ENCODE measurements around the gene RASGRF2. TPM values are rescaled to one million over a fixed set of nuclear protein-coding genes. Genes with fewer than 3 reads are reported as not detected.

Gene RASGRF2
- total and polyA plus RNA-seq, 2 of the 8 experiments (the other 6 are each of a cell fraction or from before 2014, with no cell fraction given): 2.6 to 29.5 TPM

GRCh38 chr5:81268521-81269196 lies 308.5 kb downstream of the RASGRF2 start:
- no peaks in the 10 kb centered on the region for H3K23me2 ChIP-seq (ENCODE audit: low read depth, low read length)
- CTCF ChIA-PET (ENCODE audit: partially characterized antibody): interaction anchor here (0.6 to 1.5 kb wide), 7 partner anchors 18 to 957 kb away, joined by 3 to 7 read pairs (median 4); no protein-coding TSS in a partner anchor

More at GRCh38 chr5:81268521-81269196, 308.5 kb downstream of the RASGRF2 start:
- H2BK12ac ChIP-seq (ENCODE audit: low read depth, low read length): no peak overlapping the region
- POLR2A ChIA-PET (ENCODE audit: partially characterized antibody): interaction anchor here (0.6 to 2.2 kb wide), 4 partner anchors 13 to 1009 kb away, joined by 3 to 7 read pairs (median 4); partner anchors contain the start of gene CKMT2
- no peaks in the 10 kb centered on the region for H3K27me3 ChIP-seq (replicated peaks in 1 of 4; ENCODE audit: control insufficient read depth in 3 of 4, extremely low read depth in 1 of 4, insufficient read depth in 3 of 4, low read length in 3 of 4)
- no peak overlapping the region for H3K4me2 ChIP-seq (ENCODE audit: insufficient read depth in 1 of 2, low read depth in 2 of 2, low read length in 2 of 2)
- no peak overlapping the region for H3K23ac ChIP-seq (ENCODE audit: insufficient read length)
- H2BK5ac ChIP-seq (ENCODE audit: low read depth, low read length): no peak overlapping the region
- no peak overlapping the region for H3K27ac ChIP-seq (ENCODE audit: low read depth, low read length)
- no peak overlapping the region for H4K8ac ChIP-seq (ENCODE audit: extremely low read depth, insufficient read depth, low read length)
- peaks cover 0 to 4% of the 10 kb centered on the region in 2 experiments for H4K20me1 ChIP-seq (replicated peaks in 1 of 2; ENCODE audit: control insufficient read depth in 1 of 2, insufficient read depth in 2 of 2, low read length in 2 of 2)
- no peak overlapping the region for H3K4me3 ChIP-seq (ENCODE audit: extremely low read depth in 1 of 4, insufficient read depth in 2 of 4, low read depth in 3 of 4, low read length in 4 of 4)
- peaks cover 0 to 56% of the 10 kb centered on the region in 2 experiments; a peak in 2 of 4 replicates for H3K79me2 ChIP-seq (ENCODE audit: control insufficient read depth in 1 of 2, insufficient read depth in 2 of 2, low read length in 2 of 2)
- no peak overlapping the region for H3K9ac ChIP-seq (replicated peaks in 1 of 4; ENCODE audit: extremely low read depth in 1 of 4, low read depth in 3 of 4, low read length in 3 of 4)
- no peak for FAIRE-seq
- no peaks in the 10 kb centered on the region for H3K9me3 ChIP-seq (ENCODE audit: insufficient read depth in 2 of 2, low read depth in 1 of 2, low read length in 1 of 2)
- no peak for TF ChIP-seq BCL11A (IDR thresholded peaks at IDR 0.05; ENCODE audit: low read depth in 2 of 2, low read length in 2 of 2)
- TF ChIP-seq ASH2L (IDR thresholded peaks at IDR 0.05; ENCODE audit: low read length): no peak
- TF ChIP-seq RAD21 (IDR thresholded peaks at IDR 0.05 in 1 of 2, conservative IDR thresholded peaks at IDR 0.05 in 1 of 2; ENCODE audit: low read depth in 2 of 2, low read length in 2 of 2): no peak
- no peak for TF ChIP-seq EZH2 (IDR thresholded peaks at IDR 0.05; ENCODE audit: low read depth, low read length, severe bottlenecking)
- TF ChIP-seq HDAC2 (IDR thresholded peaks at IDR 0.05; ENCODE audit: borderline replicate concordance in 1 of 2, low read depth in 2 of 2, low read length in 2 of 2): no peak
- TF ChIP-seq POLR2A (IDR thresholded peaks at IDR 0.05; ENCODE audit: control extremely low read depth in 1 of 2, low read depth in 2 of 2, low read length in 2 of 2): no peak
- no peak for TF ChIP-seq SRF (IDR thresholded peaks at IDR 0.05; ENCODE audit: low read depth, low read length)
- no peak for TF ChIP-seq EP300 (IDR thresholded peaks at IDR 0.05; ENCODE audit: borderline replicate concordance in 1 of 2, low read depth in 2 of 2, low read length in 2 of 2)
- no peak for TF ChIP-seq JUND (IDR thresholded peaks at IDR 0.05; ENCODE audit: low read length)
- no peak for TF ChIP-seq CBX8 (IDR thresholded peaks at IDR 0.05; ENCODE audit: borderline replicate concordance, low read depth, low read length)
- no peak overlapping the region for H3K4ac ChIP-seq (replicated peaks; ENCODE audit: insufficient read length, low read depth, low read length)
- DNase-seq (ENCODE audit: low read depth in 1 of 2, low spot score in 2 of 2): no peak
- no peak overlapping the region for H3K14ac ChIP-seq (ENCODE audit: insufficient read length)
- no peak overlapping the region for H2BK20ac ChIP-seq (ENCODE audit: low read length)
- no peak overlapping the region for H2BK15ac ChIP-seq (ENCODE audit: low read length)
- H3K56ac ChIP-seq (replicated peaks; ENCODE audit: insufficient read length, low read depth, low read length): no peak overlapping the region
- H2BK120ac ChIP-seq (replicated peaks; ENCODE audit: low read depth, low read length): no peak overlapping the region
- 62% methylated on average over 3 of the region's 3 CpGs; no CpG with 5 or more reads in 1 of the 2 experiments for WGBS, 2 experiments (ENCODE audit: extremely low coverage in 1 of 2, insufficient coverage in 1 of 2, insufficient read length in 1 of 2, insufficient replicate concordance in 2 of 2, low coverage in 1 of 2, low lambda C conversion rate in 2 of 2, missing lambda C conversion rate in 1 of 2)
- H3K4me1 ChIP-seq (replicated peaks in 1 of 4; ENCODE audit: control insufficient read depth in 3 of 4, insufficient read depth in 4 of 4, low read length in 3 of 4): peaks cover 0 to 11% (median 3%) of the 10 kb centered on the region in 4 experiments; a peak in 3 of 7 replicates
- H3K79me1 ChIP-seq (ENCODE audit: low read depth, low read length): 0 out of 2 replicates have a peak, but pooled peaks cover 3% of the 10 kb centered on the region
- no peaks in the 10 kb centered on the region for H3K36me3 ChIP-seq (ENCODE audit: control insufficient read depth in 2 of 4, insufficient read depth in 4 of 4, low read length in 3 of 4)
- no peak overlapping the region for H4K91ac ChIP-seq (replicated peaks; ENCODE audit: insufficient read length, low read length)
- no peak overlapping the region for H2AFZ ChIP-seq (ENCODE audit: low read length)
- H4K5ac ChIP-seq (ENCODE audit: insufficient read length, low read depth, low read length): no peak overlapping the region
- no peak overlapping the region for H2AK5ac ChIP-seq (ENCODE audit: low read depth, low read length)
- no peak overlapping the region for H3K18ac ChIP-seq (ENCODE audit: extremely low read depth, low read length)

All from H1 (cell line).